Stimulated activated CD4-positive, alpha-beta T cell treated with anti-CD3 and anti-CD28 coated beads, Interleukin-15, amount 100 ng/mL, for 48 hours (primary cell): Measurements from ENCODE around the gene DUSP18.
"Not testable (repeated sequence)": the region's sequence is repeated elsewhere in the genome, so short reads cannot be mapped to it uniquely, and the experiment has no call there.

Experiments used
- DNase-seq, 2 donors: peaks; one replicate each; pipeline ENCODE4 v3.0.0-alpha.2; 2020; ENCODE audit warnings: low read depth in 2 of 2

DUSP18 gene

GRCh38 chr22:30679895-30680690, 12.4 kb upstream of the DUSP18 start:
- DNase-seq, result not testable (repeated sequence)

- not testable (repeated sequence) for DNase-seq
Measured at GRCh38 chr22:30676565-30676964, 8.9 kb upstream of the DUSP18 start.

GRCh38 chr22:30675436-30675835, 7.8 kb upstream of the DUSP18 start:
- no peak for DNase-seq

- no peak for DNase-seq
Measured at GRCh38 chr22:30674482-30674881, 6.8 kb upstream of the DUSP18 start.

GRCh38 chr22:30673136-30673535, 5.5 kb upstream of the DUSP18 start:
- no peak for DNase-seq

GRCh38 chr22:30671071-30671470, 3.4 kb upstream of the DUSP18 start:
- no peak for DNase-seq

- DNase-seq, result no peak
Measured at GRCh38 chr22:30668386-30668710, 673 bp upstream of the DUSP18 start.

- DNase-seq, result no peak
Measured at GRCh38 chr22:30667107-30667493, 575 bp downstream of the DUSP18 start.

GRCh38 chr22:30665786-30666185, 1.9 kb downstream of the DUSP18 start:
- DNase-seq, result no peak

GRCh38 chr22:30665266-30665665, 2.4 kb downstream of the DUSP18 start:
- DNase-seq, result no peak

- no peak for DNase-seq
Measured at GRCh38 chr22:30664798-30665197, 2.9 kb downstream of the DUSP18 start.

- DNase-seq, result no peak
Measured at GRCh38 chr22:30662040-30662439, 5.6 kb downstream of the DUSP18 start.

GRCh38 chr22:30655532-30655931, 12.1 kb downstream of the DUSP18 start:
- DNase-seq, result no peak

GRCh38 chr22:30654361-30654760, 13.3 kb downstream of the DUSP18 start:
- no peak for DNase-seq

- DNase-seq, result no peak
Measured at GRCh38 chr22:30652852-30653251, 14.8 kb downstream of the DUSP18 start.

- no peak for DNase-seq
Measured at GRCh38 chr22:30650508-30651116, 17.1 kb downstream of the DUSP18 start.

- peak; percentile 79 to 81 for DNase-seq
Measured at GRCh38 chr22:30649430-30650007, 18.2 kb downstream of the DUSP18 start.

- DNase-seq, result no peak
Measured at GRCh38 chr22:30648825-30649224, 18.9 kb downstream of the DUSP18 start.

- no peak for DNase-seq
Measured at GRCh38 chr22:30647536-30647935, 20.1 kb downstream of the DUSP18 start.

GRCh38 chr22:30646518-30647160, 21.0 kb downstream of the DUSP18 start:
- no peak for DNase-seq

- DNase-seq, result no peak
Measured at GRCh38 chr22:30643055-30643875, 24.4 kb downstream of the DUSP18 start.
